HCT116 (cell line): ENCODE data around the gene SPEF1. TPM values are rescaled to one million over a fixed set of nuclear protein-coding genes. Genes with fewer than 3 reads are reported as not detected.

Source experiments
- ATAC-seq: fragments of 200-7000 bp; cut with Tn5 transposase; 2 replicates; pipeline ENCODE4 v1.9.1; 2020; ENCODE audit warnings: mild to moderate bottlenecking, moderate library complexity
- BruUV-seq: library from RNA; stranded (reverse); fragments of 400-500 nt; replicated peaks from 2 replicates; lab custom pipeline; 2021; lab: Mats Ljungman, UMichigan
- CTCF ChIA-PET: fragments of 300-600 bp; sonication (Branson Sonifier 250); formaldehyde crosslinking; loops from one replicate; lab custom pipeline; 2021; ENCODE audit warnings: antibody characterized with exemption; lab: Charles Lee
- POLR2A ChIA-PET: fragments of 300-600, 350-600 bp; sonication (Branson Sonifier 250); formaldehyde crosslinking; loops from one replicate; lab custom pipeline; 2021; ENCODE audit warnings: antibody characterized with exemption; lab: Charles Lee
- RAD21 ChIA-PET, 2 experiments: fragments of 300-600 bp; sonication (Branson Sonifier 250); formaldehyde crosslinking; loops; one replicate each; lab custom pipeline; 2023; ENCODE audit warnings: low total read pairs in 2 of 2; ENCODE audit not compliant: uncharacterized antibody in 2 of 2, unreplicated experiment in 2 of 2, low non-redundant PET in 1 of 2; lab: Charles Lee
- DNase-seq: peaks from one replicate; pipeline ENCODE4 v3.0.0-alpha.2; 2010; ENCODE audit warnings: low read depth, low spot score
- H2AFZ ChIP-seq: fragments of 200-600 bp; shearing (Covaris generic), sonication (generic); 2 replicates; pipeline ENCODE4 v1.6.1; 2017; ENCODE audit warnings: low read depth, mixed run types, mixed read lengths, antibody characterized with exemption, low read length; ENCODE audit not compliant: poor library complexity, severe bottlenecking
- H3K27ac ChIP-seq: 2 replicates; pipeline ENCODE4 v1.5.1; 2012; ENCODE audit warnings: low read depth, low read length
- H3K27me3 ChIP-seq: fragments of 200-600 bp; sonication (generic); 2 replicates; pipeline ENCODE4 v1.6.1; 2016; ENCODE audit warnings: mixed run types, low read length, mixed read lengths; ENCODE audit not compliant: insufficient read depth
- H3K36me3 ChIP-seq, 2 experiments: fragments of 200-500 bp in 1 of 2; fragments of 200-600 bp in 1 of 2; sonication (Bioruptor generic) in 1 of 2; sonication (generic) in 1 of 2; 2 replicates each; pipeline versions ENCODE4 v1.5.1 to v1.6.1; 2014 to 2016; ENCODE audit warnings: low read length in 2 of 2, inconsistent platforms in 1 of 2, mixed read lengths in 1 of 2, mixed run types in 1 of 2; ENCODE audit not compliant: insufficient read depth in 2 of 2, control insufficient read depth in 1 of 2
- H3K4me1 ChIP-seq, 2 experiments: fragments of 200-600 bp in 1 of 2; sonication (generic) in 1 of 2; 2 replicates each; pipeline versions ENCODE4 v1.5.1 to v1.6.1; 2012 to 2017; ENCODE audit warnings: low read length in 2 of 2, inconsistent platforms in 1 of 2, mild to moderate bottlenecking in 1 of 2, mixed read lengths in 1 of 2, mixed run types in 1 of 2, moderate library complexity in 1 of 2; ENCODE audit not compliant: insufficient read depth in 2 of 2, control insufficient read depth in 1 of 2
- H3K4me2 ChIP-seq: fragments of 200-600 bp; sonication (generic); 2 replicates; pipeline ENCODE4 v1.6.1; 2017; ENCODE audit warnings: mixed run types, low read length, mixed read lengths
- H3K4me3 ChIP-seq, 2 experiments: fragments of 200-600 bp in 1 of 2; sonication (generic) in 1 of 2; replicated peaks in 1 of 2; 2 replicates each; pipeline ENCODE4 v1.5.1; 2011 to 2016; ENCODE audit warnings: low read length in 2 of 2, control low read depth in 1 of 2, low read depth in 1 of 2, mild to moderate bottlenecking in 1 of 2, mixed read lengths in 1 of 2, mixed run types in 1 of 2
- H3K79me2 ChIP-seq: fragments of 200-600 bp; sonication (generic); 2 replicates; pipeline ENCODE4 v1.6.1; 2017; ENCODE audit warnings: mild to moderate bottlenecking, mixed run types, low read length, moderate library complexity, mixed read lengths; ENCODE audit not compliant: insufficient read depth
- H3K9ac ChIP-seq: fragments of 200-600 bp; sonication (generic); 2 replicates; pipeline ENCODE4 v1.6.1; 2016; ENCODE audit warnings: low read length, mixed read lengths
- H3K9me2 ChIP-seq: fragments of 200-600 bp; sonication (generic), shearing (Covaris generic); 2 replicates; pipeline ENCODE4 v1.6.1; 2017; ENCODE audit warnings: mixed run types, mild to moderate bottlenecking, moderate library complexity; ENCODE audit not compliant: insufficient read depth
- H3K9me3 ChIP-seq, 2 experiments: fragments of 200-500 bp in 1 of 2; fragments of 200-600 bp in 1 of 2; sonication (Bioruptor generic) in 1 of 2; sonication (generic) in 1 of 2; 2 replicates each; pipeline ENCODE4 v1.6.1; 2014 to 2017; ENCODE audit warnings: low read length in 2 of 2, mixed read lengths in 2 of 2, inconsistent platforms in 1 of 2, low read depth in 1 of 2, mild to moderate bottlenecking in 1 of 2, mixed run types in 1 of 2, moderate library complexity in 1 of 2; ENCODE audit not compliant: control insufficient read depth in 1 of 2, insufficient read depth in 1 of 2
- H4K20me1 ChIP-seq: fragments of 200-600 bp; sonication (generic), shearing (Covaris generic); 2 replicates; pipeline ENCODE4 v1.6.1; 2017; ENCODE audit warnings: mixed run types, mild to moderate bottlenecking, moderate library complexity; ENCODE audit not compliant: insufficient read depth
- CBX3 ChIP-seq: IDR thresholded peaks from 2 replicates; pipeline ENCODE4 v1.6.1; 2012; ENCODE audit warnings: low read depth
- CTCF ChIP-seq, 3 experiments: fragments of 200-600 bp in 1 of 3; sonication (generic) in 1 of 3; IDR thresholded peaks in 2 of 3; conservative IDR thresholded peaks in 1 of 3; 2 replicates each; pipeline ENCODE4 v1.5.1; 2012 to 2017; ENCODE audit warnings: low read depth in 2 of 3, low read length in 2 of 3, antibody characterized with exemption in 1 of 3, borderline replicate concordance in 1 of 3, control low read depth in 1 of 3, mild to moderate bottlenecking in 1 of 3, mixed read lengths in 1 of 3, mixed run types in 1 of 3, moderate library complexity in 1 of 3; ENCODE audit not compliant: insufficient read depth in 1 of 3
- ELF1 ChIP-seq: IDR thresholded peaks from 2 replicates; pipeline ENCODE4 v1.6.1; 2012; ENCODE audit warnings: low read depth, borderline replicate concordance
- EZH2 ChIP-seq: fragments of 200-600 bp; sonication (generic); IDR thresholded peaks from 2 replicates; pipeline ENCODE4 v1.6.1; 2017; ENCODE audit warnings: antibody characterized with exemption, mixed run types
- EZH2phosphoT487 ChIP-seq: fragments of 200-600 bp; IDR thresholded peaks from 2 replicates; pipeline ENCODE4 v1.6.1; 2018; ENCODE audit warnings: antibody characterized with exemption, borderline replicate concordance
- FOSL1 ChIP-seq: IDR thresholded peaks from 2 replicates; pipeline ENCODE4 v1.6.1; 2012; ENCODE audit warnings: low read depth
- RAD21 ChIP-seq: IDR thresholded peaks from 2 replicates; pipeline ENCODE4 v1.6.1; 2012; ENCODE audit warnings: low read depth, mild to moderate bottlenecking
- REST ChIP-seq: IDR thresholded peaks from 2 replicates; pipeline ENCODE4 v1.6.1; 2012; ENCODE audit warnings: low read depth
- SIN3A ChIP-seq: IDR thresholded peaks from 2 replicates; pipeline ENCODE4 v1.6.1; 2012; ENCODE audit warnings: low read depth
- SRF ChIP-seq: IDR thresholded peaks from 2 replicates; pipeline ENCODE4 v1.6.1; 2012; ENCODE audit warnings: low read depth
- TCF7L2 ChIP-seq: IDR thresholded peaks from 2 replicates; pipeline ENCODE4 v1.7.0; 2011; ENCODE audit warnings: borderline replicate concordance, inconsistent platforms; ENCODE audit not compliant: insufficient read depth, insufficient read length; ENCODE audit errors: extremely low read depth
- ZFX ChIP-seq: fragments of 450-650 bp; IDR thresholded peaks from 2 replicates; pipeline ENCODE4 v1.6.1; 2017
- ZNF274 ChIP-seq: fragments of 200-500 bp; sonication (Bioruptor generic); IDR thresholded peaks from 2 replicates; pipeline ENCODE4 v1.6.1; 2014; ENCODE audit warnings: mild to moderate bottlenecking, low read depth, low read length, inconsistent platforms
- intact Hi-C: fragments of 100-400 bp; cut with micrococcal nuclease; formaldehyde crosslinking; loops from 2 replicates; pipeline ENCODE4 v1.10.0; 2022
- total RNA-seq: library from RNA; stranded (reverse); gene quantifications from one replicate; pipeline ENCODE4 v1.2.1, GENCODE V29; 2021; ENCODE audit not compliant: unreplicated experiment
- TF ChIP-seq, protein P1 (sequence below): IDR thresholded peaks from 2 replicates; pipeline ENCODE4 v1.6.1; 2012
- TF ChIP-seq, protein P2 (sequence below): IDR thresholded peaks from 2 replicates; pipeline ENCODE4 v1.6.1; 2012
- TF ChIP-seq, protein P3 (sequence below): IDR thresholded peaks from 2 replicates; pipeline ENCODE4 v1.6.1; 2011; ENCODE audit warnings: mild to moderate bottlenecking, low read length, moderate library complexity; ENCODE audit not compliant: insufficient replicate concordance; ENCODE audit errors: extremely low read depth

SPEF1 gene
- total RNA-seq, 1 experiment from 2014 or later = 0.93 TPM

- TF ChIP-seq ZFX = no peak
- TF ChIP-seq SIN3A = no peak
- no peak for TF ChIP-seq FOSL1
- TF ChIP-seq RAD21 = no peak
- no peak for TF ChIP-seq ZNF274
Measured at GRCh38 chr20:3811467-3812258, 30.4 kb upstream of the SPEF1 start (continued).

DNA sequence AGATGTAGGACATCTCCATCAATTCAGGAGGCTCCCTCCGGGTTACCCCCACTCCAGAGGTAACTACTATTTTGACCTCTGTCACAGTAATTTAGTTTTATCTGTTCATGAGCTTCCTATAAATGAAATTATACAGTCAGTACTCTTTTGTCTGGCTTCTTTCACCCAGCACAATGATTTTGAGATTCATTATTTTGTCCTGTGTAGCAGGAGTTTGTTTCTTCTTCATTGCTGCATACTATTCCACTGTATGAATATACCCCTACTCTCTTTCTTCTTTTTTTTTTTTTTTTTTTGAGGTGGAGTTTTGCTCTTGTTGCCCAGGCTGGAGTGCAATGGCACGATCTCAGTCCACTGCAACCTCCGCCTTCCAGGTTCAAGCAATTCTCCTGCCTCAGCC is 27.3 kb upstream of the SPEF1 start:
- DNase-seq (no peak), ATAC-seq (no peak)
- H3K79me2 ChIP-seq = peaks cover 7% of the 10 kb centered on the region
- TSS peak; percentile 63 for BruUV-seq
- peaks cover 2 to 21% of the 10 kb centered on the region in 2 experiments; a peak in 2 of 4 replicates for H3K36me3 ChIP-seq
- H4K20me1 ChIP-seq = no peaks in the 10 kb centered on the region
- H3K27ac ChIP-seq = peak overlapping the region; percentile 100
- H3K9me2 ChIP-seq = no peaks in the 10 kb centered on the region
- ChIA-PET CTCF (no interaction called here), RAD21 (interaction anchor here in 1 of 2 experiments (0.7 kb wide), 1 partner anchor 11 kb away, joined by 5 read pairs; no protein-coding TSS in a partner anchor), POLR2A (no interaction called here)
- H3K27me3 ChIP-seq = no peaks in the 10 kb centered on the region
- H3K4me3 ChIP-seq = no peak overlapping the region
- H3K9me3 ChIP-seq = no peaks in the 10 kb centered on the region
- H3K9ac ChIP-seq = peak overlapping the region; percentile 71
- peaks cover 70 to 91% of the 10 kb centered on the region in 2 experiments for H3K4me1 ChIP-seq
- intact Hi-C loops = no loop called here
- peak overlapping the region; percentile 65 for H3K4me2 ChIP-seq
- no peak overlapping the region for H2AFZ ChIP-seq
- TF ChIP-seq RAD21 (no peak), CTCF (IDR thresholded peaks at IDR 0.05 in 2 of 3, conservative IDR thresholded peaks at IDR 0.05 in 1 of 3; ENCODE audit: borderline replicate concordance in 1 of 3, insufficient read depth in 1 of 3, low read depth in 2 of 3, low read length in 2 of 3) (no peak), FOSL1 (no peak), ELF1 (no peak), EZH2phosphoT487 (no peak), TCF7L2 (no peak), SIN3A (no peak), SRF (no peak), REST (no peak), EZH2 (no peak), CBX3 (no peak)
- TF ChIP-seq, protein P1, sequence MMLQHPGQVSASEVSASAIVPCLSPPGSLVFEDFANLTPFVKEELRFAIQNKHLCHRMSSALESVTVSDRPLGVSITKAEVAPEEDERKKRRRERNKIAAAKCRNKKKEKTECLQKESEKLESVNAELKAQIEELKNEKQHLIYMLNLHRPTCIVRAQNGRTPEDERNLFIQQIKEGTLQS = no peak
- TF ChIP-seq, protein P2, sequence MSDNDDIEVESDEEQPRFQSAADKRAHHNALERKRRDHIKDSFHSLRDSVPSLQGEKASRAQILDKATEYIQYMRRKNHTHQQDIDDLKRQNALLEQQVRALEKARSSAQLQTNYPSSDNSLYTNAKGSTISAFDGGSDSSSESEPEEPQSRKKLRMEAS = no peak
- TF ChIP-seq, protein P3, sequence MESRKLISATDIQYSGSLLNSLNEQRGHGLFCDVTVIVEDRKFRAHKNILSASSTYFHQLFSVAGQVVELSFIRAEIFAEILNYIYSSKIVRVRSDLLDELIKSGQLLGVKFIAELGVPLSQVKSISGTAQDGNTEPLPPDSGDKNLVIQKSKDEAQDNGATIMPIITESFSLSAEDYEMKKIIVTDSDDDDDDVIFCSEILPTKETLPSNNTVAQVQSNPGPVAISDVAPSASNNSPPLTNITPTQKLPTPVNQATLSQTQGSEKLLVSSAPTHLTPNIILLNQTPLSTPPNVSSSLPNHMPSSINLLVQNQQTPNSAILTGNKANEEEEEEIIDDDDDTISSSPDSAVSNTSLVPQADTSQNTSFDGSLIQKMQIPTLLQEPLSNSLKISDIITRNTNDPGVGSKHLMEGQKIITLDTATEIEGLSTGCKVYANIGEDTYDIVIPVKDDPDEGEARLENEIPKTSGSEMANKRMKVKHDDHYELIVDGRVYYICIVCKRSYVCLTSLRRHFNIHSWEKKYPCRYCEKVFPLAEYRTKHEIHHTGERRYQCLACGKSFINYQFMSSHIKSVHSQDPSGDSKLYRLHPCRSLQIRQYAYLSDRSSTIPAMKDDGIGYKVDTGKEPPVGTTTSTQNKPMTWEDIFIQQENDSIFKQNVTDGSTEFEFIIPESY = no peak
